K562 (cell line): Measurements from ENCODE around the gene N4BP2. TPM values are rescaled to one million over a fixed set of nuclear protein-coding genes. Genes with fewer than 3 reads are reported as not detected.

ENCODE experiments used
- BRF1 ChIP-seq: IDR thresholded peaks from 3 replicates; pipeline ENCODE4 v1.6.1; 2011; ENCODE audit warnings: borderline replicate concordance, mild to moderate bottlenecking; ENCODE audit not compliant: insufficient read length; ENCODE audit errors: extremely low read depth
- ILK ChIP-seq: fragments of 450-650 bp; IDR thresholded peaks from 2 replicates; pipeline ENCODE4 v1.6.1; 2016; ENCODE audit warnings: missing genetic modification characterization, low read depth, mild to moderate bottlenecking, missing compliant biosample characterization, moderate library complexity, borderline replicate concordance
- MAZ ChIP-seq, 2 experiments: fragments of 450-650 bp in 1 of 2; sonication (generic) in 1 of 2; formaldehyde crosslinking; IDR thresholded peaks in 1 of 2; conservative IDR thresholded peaks in 1 of 2; 2 replicates each; pipeline versions ENCODE4 v1.4.0 to v1.5.0; 2020; ENCODE audit warnings: mild to moderate bottlenecking in 1 of 2, missing genetic modification reagents in 1 of 2
- MEIS2 ChIP-seq: fragments of 450-650 bp; IDR thresholded peaks from 2 replicates; pipeline ENCODE4 v1.6.1; 2014; ENCODE audit warnings: mild to moderate bottlenecking; ENCODE audit not compliant: partially characterized antibody
- MTA3 ChIP-seq: fragments of 450-650 bp; formaldehyde crosslinking; IDR thresholded peaks from 2 replicates; pipeline ENCODE4 v1.6.1; 2017; ENCODE audit warnings: mild to moderate bottlenecking, borderline replicate concordance
- NFRKB ChIP-seq: fragments of 450-650 bp; IDR thresholded peaks from 2 replicates; pipeline ENCODE4 v1.6.1; 2016; ENCODE audit warnings: low read depth
- NR2F6 ChIP-seq: fragments of 450-650 bp; formaldehyde crosslinking; IDR thresholded peaks from 2 replicates; pipeline ENCODE4 v1.4.0; 2020; ENCODE audit warnings: mild to moderate bottlenecking
- POLR3G ChIP-seq: IDR thresholded peaks from 2 replicates; pipeline ENCODE4 v1.6.1; 2011; ENCODE audit not compliant: insufficient read length, insufficient replicate concordance; ENCODE audit errors: extremely low read depth
- RUNX1 ChIP-seq: sonication (generic); IDR thresholded peaks from 2 replicates; pipeline ENCODE4 v1.6.1; 2016; ENCODE audit warnings: antibody characterized with exemption, low read depth
- SMAD1 ChIP-seq: fragments of 150-350 bp; IDR thresholded peaks from 2 replicates; pipeline ENCODE4 v1.6.1; 2014; ENCODE audit warnings: low read length, low read depth; ENCODE audit not compliant: partially characterized antibody
- SMARCA5 ChIP-seq: fragments of 450-650 bp; IDR thresholded peaks from 2 replicates; pipeline ENCODE4 v1.6.1; 2016
- SNRNP70 ChIP-seq: fragments of 200-400 bp; formaldehyde crosslinking; optimal IDR thresholded peaks from 2 replicates; pipeline ENCODE3; 2017; ENCODE audit warnings: low read depth, low read length
- SRSF9 ChIP-seq: fragments of 200-400 bp; formaldehyde crosslinking; IDR thresholded peaks from 2 replicates; pipeline ENCODE4 v1.6.1; 2017; ENCODE audit warnings: low read depth, low read length, borderline replicate concordance
- TCF3 ChIP-seq: sonication (generic); formaldehyde crosslinking; IDR thresholded peaks from 2 replicates; pipeline ENCODE4 v1.4.0; 2020; ENCODE audit warnings: mild to moderate bottlenecking, missing genetic modification reagents
- TGIF2 ChIP-seq: sonication (generic); formaldehyde crosslinking; IDR thresholded peaks from 2 replicates; pipeline ENCODE4 v1.8.1; 2022; ENCODE audit warnings: mild to moderate bottlenecking, missing genetic modification reagents, moderate library complexity
- U2AF2 ChIP-seq: fragments of 200-400 bp; formaldehyde crosslinking; optimal IDR thresholded peaks from 2 replicates; pipeline ENCODE3; 2017; ENCODE audit warnings: low read depth, mild to moderate bottlenecking, low read length
- YY1 ChIP-seq, 3 experiments: IDR thresholded peaks; 2 replicates each; pipeline ENCODE4 v1.6.1; 2011; ENCODE audit warnings: low read length in 2 of 3, mild to moderate bottlenecking in 2 of 3, moderate library complexity in 2 of 3, borderline replicate concordance in 1 of 3, control low read depth in 1 of 3, low read depth in 1 of 3; ENCODE audit not compliant: insufficient read depth in 3 of 3, insufficient replicate concordance in 2 of 3, control insufficient read depth in 1 of 3, insufficient read length in 1 of 3; ENCODE audit errors: extremely low read depth in 1 of 3
- ZNF263 ChIP-seq: sonication (generic); formaldehyde crosslinking; IDR thresholded peaks from 2 replicates; pipeline ENCODE4 v1.8.0; 2022; ENCODE audit warnings: mild to moderate bottlenecking, missing genetic modification reagents, borderline replicate concordance
- ZNF561 ChIP-seq: fragments of 450-650 bp; formaldehyde crosslinking; conservative IDR thresholded peaks from 2 replicates; pipeline ENCODE4 v1.4.0; 2020; ENCODE audit warnings: mild to moderate bottlenecking, moderate library complexity
- ZNF644 ChIP-seq: fragments of 200-800 bp; sonication (Bioruptor generic); IDR thresholded peaks from 2 replicates; pipeline ENCODE4 v1.6.1; 2016; ENCODE audit warnings: low read depth, missing genetic modification characterization, missing compliant biosample characterization
- ZNF830 ChIP-seq: fragments of 250-450 bp; sonication (Bioruptor Pico); IDR thresholded peaks from 2 replicates; pipeline ENCODE4 v1.5.0; 2021; ENCODE audit warnings: mild to moderate bottlenecking
- polyA plus RNA-seq, 8 experiments: library from polyadenylated mRNA; depleted of rRNA in 4 of 8; stranded (reverse) in 5 of 8; unstranded in 3 of 8; fragments of >200 nt; fragmentation: Nextera tagmentation in 2 of 8; fragmentation: Illumina TruSeq in 1 of 8; extraction: Ambion mirVana in 2 of 8; extraction: Trizol in 1 of 8; gene quantifications; 2 replicates each; pipeline versions ENCODE4 v1.2.1 to v1.2.3, GENCODE V29; 2011 to 2014; ENCODE audit warnings: inconsistent platforms in 1 of 8, missing spikeins in 1 of 8
- total RNA-seq, 7 experiments: library from RNA; depleted of rRNA in 6 of 7; stranded (reverse); fragments of >200 nt in 6 of 7; fragmentation: Illumina TruSeq in 2 of 7; extraction: Trizol in 2 of 7; gene quantifications; 2 replicates each; pipeline versions ENCODE4 v1.2.1 to v1.2.3, GENCODE V29; 2011 to 2021; ENCODE audit warnings: low replicate concordance in 1 of 7
- TF ChIP-seq, protein P1 (sequence below): fragments of 250-450 bp; sonication (Bioruptor Pico); IDR thresholded peaks from 2 replicates; pipeline ENCODE4 v1.9.0; 2021; ENCODE audit warnings: mild to moderate bottlenecking, inconsistent platforms
- TF ChIP-seq, protein P2 (sequence below): sonication (generic); formaldehyde crosslinking; IDR thresholded peaks from 2 replicates; pipeline ENCODE4 v1.8.0; 2022; ENCODE audit warnings: mild to moderate bottlenecking, missing genetic modification reagents
- TF ChIP-seq, protein P3 (sequence below): IDR thresholded peaks from 2 replicates; pipeline ENCODE4 v1.6.1; 2016; ENCODE audit warnings: missing genetic modification characterization, missing compliant biosample characterization

Gene N4BP2
- total and polyA plus RNA-seq, 9 of the 15 experiments (the other 6 are each of a cell fraction or from before 2014, with no cell fraction given): 2.7 to 12.6 (median 7.6) TPM

DNA sequence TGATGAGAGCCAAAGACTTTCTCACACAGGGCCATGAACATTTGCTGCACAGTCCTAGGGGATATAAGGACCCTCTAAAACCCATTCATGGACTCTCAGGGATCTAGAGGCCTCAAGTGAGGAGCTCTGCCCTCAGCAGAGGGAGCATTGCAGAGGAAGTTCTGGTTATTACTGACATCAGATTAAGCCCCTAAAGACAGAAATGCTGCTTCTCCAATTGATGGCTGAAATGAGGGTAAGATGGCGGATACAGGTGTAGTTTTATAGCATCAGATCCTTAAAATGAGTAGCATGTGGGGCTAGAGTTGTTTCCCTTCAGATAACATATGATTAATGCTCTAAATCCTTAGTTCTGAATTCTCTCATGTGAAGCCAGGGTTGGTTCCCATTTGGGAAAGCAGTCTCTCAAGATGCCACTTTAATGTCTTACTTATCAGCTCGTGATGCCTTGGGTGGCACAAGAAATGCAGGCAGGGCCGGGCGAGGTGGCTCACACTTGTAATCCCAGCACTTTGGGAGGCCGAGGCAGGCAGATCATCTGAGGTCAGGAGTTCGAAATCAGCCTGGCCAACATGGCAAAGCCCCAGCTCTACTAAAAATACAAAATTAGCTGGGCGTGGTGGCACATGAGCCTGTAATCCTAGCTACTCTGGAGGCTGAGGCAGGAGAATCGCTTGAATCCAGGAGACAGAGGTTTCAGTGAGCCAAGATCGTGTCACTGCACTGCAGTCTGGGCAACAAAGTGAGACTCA is 148.0 kb downstream of the N4BP2 start (continued):
- TF ChIP-seq MEIS2: peak; percentile 32
- TF ChIP-seq YY1 (IDR thresholded peaks at IDR 0.05; ENCODE audit: borderline replicate concordance in 1 of 3, control insufficient read depth in 1 of 3, extremely low read depth in 1 of 3, insufficient read depth in 3 of 3, insufficient read length in 1 of 3, insufficient replicate concordance in 2 of 3, low read depth in 1 of 3, low read length in 2 of 3): peak in 1 of 3 experiments; percentile 59
- TF ChIP-seq TCF3 (CRISPR knock-in tag): no peak
- TF ChIP-seq NFRKB: peak; percentile 11; the same call in 1 of the 2 replicates
- no peak for TF ChIP-seq MTA3
- TF ChIP-seq SNRNP70: no peak
- TF ChIP-seq, protein P1, sequence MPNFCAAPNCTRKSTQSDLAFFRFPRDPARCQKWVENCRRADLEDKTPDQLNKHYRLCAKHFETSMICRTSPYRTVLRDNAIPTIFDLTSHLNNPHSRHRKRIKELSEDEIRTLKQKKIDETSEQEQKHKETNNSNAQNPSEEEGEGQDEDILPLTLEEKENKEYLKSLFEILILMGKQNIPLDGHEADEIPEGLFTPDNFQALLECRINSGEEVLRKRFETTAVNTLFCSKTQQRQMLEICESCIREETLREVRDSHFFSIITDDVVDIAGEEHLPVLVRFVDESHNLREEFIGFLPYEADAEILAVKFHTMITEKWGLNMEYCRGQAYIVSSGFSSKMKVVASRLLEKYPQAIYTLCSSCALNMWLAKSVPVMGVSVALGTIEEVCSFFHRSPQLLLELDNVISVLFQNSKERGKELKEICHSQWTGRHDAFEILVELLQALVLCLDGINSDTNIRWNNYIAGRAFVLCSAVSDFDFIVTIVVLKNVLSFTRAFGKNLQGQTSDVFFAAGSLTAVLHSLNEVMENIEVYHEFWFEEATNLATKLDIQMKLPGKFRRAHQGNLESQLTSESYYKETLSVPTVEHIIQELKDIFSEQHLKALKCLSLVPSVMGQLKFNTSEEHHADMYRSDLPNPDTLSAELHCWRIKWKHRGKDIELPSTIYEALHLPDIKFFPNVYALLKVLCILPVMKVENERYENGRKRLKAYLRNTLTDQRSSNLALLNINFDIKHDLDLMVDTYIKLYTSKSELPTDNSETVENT (CRISPR knock-in tag): no peak
- TF ChIP-seq SMAD1: no peak
- no peak for TF ChIP-seq ZNF644 (tag)
- no peak for TF ChIP-seq TGIF2 (CRISPR knock-in tag)
- no peak for TF ChIP-seq SRSF9
- no peak for TF ChIP-seq ZNF561
- TF ChIP-seq POLR3G: no peak
- 0 out of 2 replicates have a peak, but pooled peaks have one; percentile 17 for TF ChIP-seq ZNF263 (CRISPR knock-in tag)
- TF ChIP-seq SMARCA5: no peak
- no peak for TF ChIP-seq BRF1
- TF ChIP-seq, protein P2, sequence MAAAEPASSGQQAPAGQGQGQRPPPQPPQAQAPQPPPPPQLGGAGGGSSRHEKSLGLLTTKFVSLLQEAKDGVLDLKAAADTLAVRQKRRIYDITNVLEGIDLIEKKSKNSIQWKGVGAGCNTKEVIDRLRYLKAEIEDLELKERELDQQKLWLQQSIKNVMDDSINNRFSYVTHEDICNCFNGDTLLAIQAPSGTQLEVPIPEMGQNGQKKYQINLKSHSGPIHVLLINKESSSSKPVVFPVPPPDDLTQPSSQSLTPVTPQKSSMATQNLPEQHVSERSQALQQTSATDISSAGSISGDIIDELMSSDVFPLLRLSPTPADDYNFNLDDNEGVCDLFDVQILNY: no peak
- no peak for TF ChIP-seq U2AF2
- no peak for TF ChIP-seq NR2F6 (CRISPR knock-in tag)
- no peak for TF ChIP-seq ZNF830
- TF ChIP-seq, protein P3, sequence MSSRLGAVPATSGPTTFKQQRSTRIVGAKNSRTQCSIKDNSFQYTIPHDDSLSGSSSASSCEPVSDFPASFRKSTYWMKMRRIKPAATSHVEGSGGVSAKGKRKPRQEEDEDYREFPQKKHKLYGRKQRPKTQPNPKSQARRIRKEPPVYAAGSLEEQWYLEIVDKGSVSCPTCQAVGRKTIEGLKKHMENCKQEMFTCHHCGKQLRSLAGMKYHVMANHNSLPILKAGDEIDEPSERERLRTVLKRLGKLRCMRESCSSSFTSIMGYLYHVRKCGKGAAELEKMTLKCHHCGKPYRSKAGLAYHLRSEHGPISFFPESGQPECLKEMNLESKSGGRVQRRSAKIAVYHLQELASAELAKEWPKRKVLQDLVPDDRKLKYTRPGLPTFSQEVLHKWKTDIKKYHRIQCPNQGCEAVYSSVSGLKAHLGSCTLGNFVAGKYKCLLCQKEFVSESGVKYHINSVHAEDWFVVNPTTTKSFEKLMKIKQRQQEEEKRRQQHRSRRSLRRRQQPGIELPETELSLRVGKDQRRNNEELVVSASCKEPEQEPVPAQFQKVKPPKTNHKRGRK (tag): no peak
- no peak for TF ChIP-seq ILK (tag)
- no peak for TF ChIP-seq RUNX1
- TF ChIP-seq MAZ (CRISPR knock-in tag; conservative IDR thresholded peaks at IDR 0.05 in 1 of 2, IDR thresholded peaks at IDR 0.05 in 1 of 2): no peak
